ENCODE data around the gene LIMK1. TPM values are rescaled to one million over a fixed set of nuclear protein-coding genes. Genes with fewer than 3 reads are reported as not detected.

LIMK1 gene
- total RNA-seq, 1 experiment from 2014 or later = 56.3 TPM

GRCh38 chr7:74083928-74084721 is 521 bp downstream of the LIMK1 start:
- TF ChIP-seq FOSL1 (IDR thresholded peaks at IDR 0.05; ENCODE audit: low read depth) (peak; percentile 37; the same call in 1 of the 2 replicates), SP1 (IDR thresholded peaks at IDR 0.05; ENCODE audit: low read depth) (no peak), ELF1 (IDR thresholded peaks at IDR 0.05; ENCODE audit: borderline replicate concordance, low read depth) (no peak), POLR2A (IDR thresholded peaks at IDR 0.05; ENCODE audit: borderline replicate concordance, extremely low read depth, insufficient read depth, insufficient read length) (no peak)
- TF ChIP-seq, protein P1, sequence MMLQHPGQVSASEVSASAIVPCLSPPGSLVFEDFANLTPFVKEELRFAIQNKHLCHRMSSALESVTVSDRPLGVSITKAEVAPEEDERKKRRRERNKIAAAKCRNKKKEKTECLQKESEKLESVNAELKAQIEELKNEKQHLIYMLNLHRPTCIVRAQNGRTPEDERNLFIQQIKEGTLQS (IDR thresholded peaks at IDR 0.05) = no peak
- ChIA-PET RAD21 (ENCODE audit: low non-redundant PET in 1 of 2, low total read pairs in 2 of 2, uncharacterized antibody in 2 of 2, unreplicated experiment in 2 of 2) (interaction anchor here in 1 of 2 experiments (1.1 kb wide), 1 partner anchor 99 kb away, joined by 3 read pairs; no protein-coding TSS in a partner anchor), CTCF (interaction anchor here (1.5 kb wide), 2 partner anchors 100 to 117 kb away, joined by 3 to 4 read pairs; no protein-coding TSS in a partner anchor), POLR2A (interaction anchor here (1.2 kb wide), 2 partner anchors 11 to 83 kb away, joined by 3 read pairs; no protein-coding TSS in a partner anchor)
- Histone ChIP-seq H3K4me1 (ENCODE audit: control insufficient read depth in 1 of 2, insufficient read depth in 2 of 2, low read length in 2 of 2) (peaks cover 27 to 39% of the 10 kb centered on the region in 2 experiments), H3K9ac (ENCODE audit: low read length) (peak overlapping the region; percentile 90), H3K4me3 (replicated peaks in 1 of 2; ENCODE audit: low read depth in 1 of 2, low read length in 2 of 2) (peak overlapping the region; percentile 80 to 88), H3K9me3 (ENCODE audit: control insufficient read depth in 1 of 2, insufficient read depth in 1 of 2, low read depth in 1 of 2, low read length in 2 of 2) (no peaks in the 10 kb centered on the region), H3K9me2 (ENCODE audit: insufficient read depth) (no peaks in the 10 kb centered on the region), H3K79me2 (ENCODE audit: insufficient read depth, low read length) (peaks cover 27% of the 10 kb centered on the region; the same call in 1 of the 2 replicates), H3K27ac (ENCODE audit: low read depth, low read length) (peak overlapping the region; percentile 80), H3K4me2 (ENCODE audit: low read length) (peak overlapping the region; percentile 86), H2AFZ (ENCODE audit: low read depth, low read length, poor library complexity, severe bottlenecking) (no peak overlapping the region), H3K27me3 (ENCODE audit: insufficient read depth, low read length) (no peaks in the 10 kb centered on the region), H4K20me1 (ENCODE audit: insufficient read depth) (no peaks in the 10 kb centered on the region), H3K36me3 (ENCODE audit: control insufficient read depth in 1 of 2, insufficient read depth in 2 of 2, low read length in 2 of 2) (peaks cover 7 to 10% of the 10 kb centered on the region in 2 experiments; a peak in 2 of 4 replicates)
- BruUV-seq (replicated peaks) = no TSS peak
- ATAC-seq (peak; percentile 50), DNase-seq (ENCODE audit: low read depth, low spot score) (no peak)
- intact Hi-C loops (cut with micrococcal nuclease) = no loop called here

- intact Hi-C loops (cut with micrococcal nuclease) = no loop called here
- Histone ChIP-seq H2AFZ (ENCODE audit: low read depth, low read length, poor library complexity, severe bottlenecking) (no peak overlapping the region), H4K20me1 (ENCODE audit: insufficient read depth) (no peaks in the 10 kb centered on the region), H3K4me3 (replicated peaks in 1 of 2; ENCODE audit: low read depth in 1 of 2, low read length in 2 of 2) (peak overlapping the region; percentile 80 to 88), H3K4me2 (ENCODE audit: low read length) (peak overlapping the region; percentile 86), H3K27me3 (ENCODE audit: insufficient read depth, low read length) (no peaks in the 10 kb centered on the region), H3K36me3 (ENCODE audit: control insufficient read depth in 1 of 2, insufficient read depth in 2 of 2, low read length in 2 of 2) (peaks cover 7 to 10% of the 10 kb centered on the region in 2 experiments; a peak in 2 of 4 replicates), H3K4me1 (ENCODE audit: control insufficient read depth in 1 of 2, insufficient read depth in 2 of 2, low read length in 2 of 2) (peaks cover 20 to 30% of the 10 kb centered on the region in 2 experiments), H3K9me2 (ENCODE audit: insufficient read depth) (no peaks in the 10 kb centered on the region), H3K9ac (ENCODE audit: low read length) (peak overlapping the region; percentile 90), H3K27ac (ENCODE audit: low read depth, low read length) (peak overlapping the region; percentile 80), H3K9me3 (ENCODE audit: control insufficient read depth in 1 of 2, insufficient read depth in 1 of 2, low read depth in 1 of 2, low read length in 2 of 2) (no peaks in the 10 kb centered on the region), H3K79me2 (ENCODE audit: insufficient read depth, low read length) (peaks cover 27% of the 10 kb centered on the region; the same call in 1 of the 2 replicates)
- ChIA-PET RAD21 (ENCODE audit: low non-redundant PET in 1 of 2, low total read pairs in 2 of 2, uncharacterized antibody in 2 of 2, unreplicated experiment in 2 of 2) (interaction anchor here (0.6 to 1.1 kb wide), 3 partner anchors 9 to 99 kb away, joined by 3 to 4 read pairs (median 3); no protein-coding TSS in a partner anchor), CTCF (no interaction called here), POLR2A (interaction anchor here (0.8 to 1.2 kb wide), 2 partner anchors 11 to 88 kb away, joined by 3 to 4 read pairs; no protein-coding TSS in a partner anchor)
- DNase-seq (ENCODE audit: low read depth, low spot score) = no peak
- TF ChIP-seq, protein P2, sequence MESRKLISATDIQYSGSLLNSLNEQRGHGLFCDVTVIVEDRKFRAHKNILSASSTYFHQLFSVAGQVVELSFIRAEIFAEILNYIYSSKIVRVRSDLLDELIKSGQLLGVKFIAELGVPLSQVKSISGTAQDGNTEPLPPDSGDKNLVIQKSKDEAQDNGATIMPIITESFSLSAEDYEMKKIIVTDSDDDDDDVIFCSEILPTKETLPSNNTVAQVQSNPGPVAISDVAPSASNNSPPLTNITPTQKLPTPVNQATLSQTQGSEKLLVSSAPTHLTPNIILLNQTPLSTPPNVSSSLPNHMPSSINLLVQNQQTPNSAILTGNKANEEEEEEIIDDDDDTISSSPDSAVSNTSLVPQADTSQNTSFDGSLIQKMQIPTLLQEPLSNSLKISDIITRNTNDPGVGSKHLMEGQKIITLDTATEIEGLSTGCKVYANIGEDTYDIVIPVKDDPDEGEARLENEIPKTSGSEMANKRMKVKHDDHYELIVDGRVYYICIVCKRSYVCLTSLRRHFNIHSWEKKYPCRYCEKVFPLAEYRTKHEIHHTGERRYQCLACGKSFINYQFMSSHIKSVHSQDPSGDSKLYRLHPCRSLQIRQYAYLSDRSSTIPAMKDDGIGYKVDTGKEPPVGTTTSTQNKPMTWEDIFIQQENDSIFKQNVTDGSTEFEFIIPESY (IDR thresholded peaks at IDR 0.05; ENCODE audit: extremely low read depth, insufficient replicate concordance, low read length) = no peak
- TF ChIP-seq EZH2 (IDR thresholded peaks at IDR 0.05) (no peak), CEBPB (IDR thresholded peaks at IDR 0.05; ENCODE audit: low read depth) (no peak), TCF7L2 (IDR thresholded peaks at IDR 0.05; ENCODE audit: borderline replicate concordance, extremely low read depth, insufficient read depth, insufficient read length) (no peak)
- ATAC-seq = peak; percentile 24; the same call in 1 of the 2 replicates
- BruUV-seq (replicated peaks) = no TSS peak
Observed at GRCh38 chr7:74084722-74085578, 1.3 kb downstream of the LIMK1 start.

All from HCT116 (cell line).